Ectodermal cell (in vitro differentiated cells): Measurements from ENCODE around the gene PEX6.

Experiments
- H3K27ac ChIP-seq: 2 replicates; pipeline ENCODE4 v1.7.0; 2013; ENCODE audit warnings: mild to moderate bottlenecking, low read depth, low read length; ENCODE audit not compliant: insufficient read depth, poor library complexity, severe bottlenecking
- H3K27me3 ChIP-seq: 2 replicates; pipeline ENCODE4 v1.7.0; 2013; ENCODE audit warnings: mild to moderate bottlenecking, low read length; ENCODE audit not compliant: insufficient read depth, control insufficient read depth, poor library complexity, severe bottlenecking
- H3K36me3 ChIP-seq: one replicate; pipeline ENCODE4 v1.7.0; 2013; ENCODE audit warnings: low read length; ENCODE audit not compliant: control insufficient read depth, insufficient read depth
- H3K4me1 ChIP-seq: one replicate; pipeline ENCODE4 v1.7.0; 2013; ENCODE audit warnings: low read length; ENCODE audit not compliant: control insufficient read depth, insufficient read depth
- H3K4me3 ChIP-seq: 2 replicates; pipeline ENCODE4 v1.7.0; 2013; ENCODE audit warnings: low read depth, low read length, control low read depth; ENCODE audit not compliant: insufficient read depth
- H3K9me3 ChIP-seq: 2 replicates; pipeline ENCODE4 v1.7.0; 2013; ENCODE audit warnings: mild to moderate bottlenecking, low read length, moderate library complexity; ENCODE audit not compliant: control insufficient read depth
- WGBS, 2 experiments: methylation state at CpG; one replicate each; pipeline ENCODE4 v1.1.7; 2013; ENCODE audit warnings: missing lambda C conversion rate in 2 of 2; 5-methylcytosine and 5-hydroxymethylcytosine counted together

The PEX6 gene

GRCh38 chr6:42968126-42968701 lies 10.8 kb downstream of the PEX6 start:
- H3K27ac ChIP-seq: no peak overlapping the region
- no peaks in the 10 kb centered on the region for H3K9me3 ChIP-seq
- no peak overlapping the region for H3K4me3 ChIP-seq
- WGBS, 2 experiments: 93 to 97% methylated on average over 12 of the region's 12 CpGs
- H3K27me3 ChIP-seq: no peaks in the 10 kb centered on the region
- no peaks in the 10 kb centered on the region for H3K36me3 ChIP-seq
- H3K4me1 ChIP-seq: no peaks in the 10 kb centered on the region

GRCh38 chr6:42967228-42967627 lies 11.8 kb downstream of the PEX6 start:
- H3K36me3 ChIP-seq: no peaks in the 10 kb centered on the region
- 92 to 94% methylated on average over 11 of the region's 11 CpGs for WGBS, 2 experiments
- H3K27me3 ChIP-seq: no peaks in the 10 kb centered on the region
- H3K4me1 ChIP-seq: no peaks in the 10 kb centered on the region
- no peak overlapping the region for H3K27ac ChIP-seq
- H3K9me3 ChIP-seq: no peaks in the 10 kb centered on the region
- H3K4me3 ChIP-seq: no peak overlapping the region

- H3K4me3 ChIP-seq: no peak overlapping the region
- H3K4me1 ChIP-seq: no peaks in the 10 kb centered on the region
- 90 to 91% methylated on average over 7 of the region's 7 CpGs for WGBS, 2 experiments
- no peak overlapping the region for H3K27ac ChIP-seq
- H3K9me3 ChIP-seq: no peaks in the 10 kb centered on the region
- no peaks in the 10 kb centered on the region for H3K36me3 ChIP-seq
- H3K27me3 ChIP-seq: peaks cover 6% of the 10 kb centered on the region
Measured at GRCh38 chr6:42966571-42966970, 12.4 kb downstream of the PEX6 start.

GRCh38 chr6:42963855-42964605 lies 15.0 kb downstream of the PEX6 start:
- H3K4me1 ChIP-seq: no peaks in the 10 kb centered on the region
- H3K27ac ChIP-seq: no peak overlapping the region
- H3K4me3 ChIP-seq: no peak overlapping the region
- H3K27me3 ChIP-seq: peaks cover 31% of the 10 kb centered on the region
- no peaks in the 10 kb centered on the region for H3K9me3 ChIP-seq
- WGBS, 2 experiments: 78 to 79% methylated on average over 9 of the region's 9 CpGs
- H3K36me3 ChIP-seq: no peaks in the 10 kb centered on the region

- WGBS, 2 experiments: 84 to 85% methylated on average over 12 of the region's 12 CpGs
- Histone ChIP-seq H3K4me1 (no peaks in the 10 kb centered on the region), H3K27me3 (peaks cover 36% of the 10 kb centered on the region), H3K27ac (no peak overlapping the region), H3K36me3 (no peaks in the 10 kb centered on the region), H3K4me3 (no peak overlapping the region), H3K9me3 (no peaks in the 10 kb centered on the region)
Measured at GRCh38 chr6:42963179-42963854, 15.7 kb downstream of the PEX6 start.

- Histone ChIP-seq H3K9me3 (no peaks in the 10 kb centered on the region), H3K27me3 (peaks cover 36% of the 10 kb centered on the region), H3K27ac (no peak overlapping the region), H3K36me3 (no peaks in the 10 kb centered on the region), H3K4me3 (no peak overlapping the region), H3K4me1 (no peaks in the 10 kb centered on the region)
- 91 to 92% methylated on average over 12 to 13 of the region's 13 CpGs for WGBS, 2 experiments
Measured at GRCh38 chr6:42962502-42963178, 16.3 kb downstream of the PEX6 start.

GRCh38 chr6:42962096-42962495 lies 16.9 kb downstream of the PEX6 start:
- H3K27me3 ChIP-seq: peaks cover 36% of the 10 kb centered on the region

GRCh38 chr6:42961020-42961470 lies 17.9 kb downstream of the PEX6 start:
- Histone ChIP-seq H3K27ac (no peak overlapping the region), H3K27me3 (peaks cover 36% of the 10 kb centered on the region), H3K36me3 (no peaks in the 10 kb centered on the region), H3K4me1 (no peaks in the 10 kb centered on the region), H3K4me3 (peak overlapping the region; percentile 34), H3K9me3 (no peaks in the 10 kb centered on the region)
- WGBS, 2 experiments: 39 to 41% methylated on average over 15 of the region's 15 CpGs

More at GRCh38 chr6:42962096-42962495, 16.9 kb downstream of the PEX6 start:
- no peaks in the 10 kb centered on the region for H3K9me3 ChIP-seq
- WGBS, 2 experiments: 94% methylated on average over 12 of the region's 12 CpGs
- H3K36me3 ChIP-seq: no peaks in the 10 kb centered on the region
- H3K4me1 ChIP-seq: no peaks in the 10 kb centered on the region
- no peak overlapping the region for H3K4me3 ChIP-seq
- no peak overlapping the region for H3K27ac ChIP-seq

GRCh38 chr6:42960243-42961019 lies 18.6 kb downstream of the PEX6 start, which contains the start of gene GNMT:
Gene GNMT (plus strand): TSS chr6:42960754. CDS start chr6:42960768, 14 bp downstream.
- Histone ChIP-seq H3K36me3 (no peaks in the 10 kb centered on the region), H3K4me3 (peak within 1 kb of the TSS; percentile 34), H3K27ac (no peak within 1 kb of the TSS), H3K4me1 (no peaks in the 10 kb centered on the region), H3K27me3 (peaks cover 36% of the 10 kb centered on the region), H3K9me3 (no peaks in the 10 kb centered on the region)
- 4% methylated on average over 62 of the region's 62 CpGs for WGBS, 2 experiments
